Measurements from ENCODE around the gene ABCB9.

- TF ChIP-seq CTCF (IDR thresholded peaks at IDR 0.05): no peak
- no peak for TF ChIP-seq POLR2AphosphoS5 (IDR thresholded peaks at IDR 0.05; ENCODE audit: insufficient read depth in 1 of 2, low read depth in 1 of 2)
- no peak for TF ChIP-seq POLR2A (IDR thresholded peaks at IDR 0.05)
These were observed 80.1 kb downstream of the ABCB9 start for GRCh38 chr12:122886161-122886560.
